ENCODE results near the gene DTX3. TPM values are rescaled to one million over a fixed set of nuclear protein-coding genes. Genes with fewer than 3 reads are reported as not detected.
"Not testable (repeated sequence)": the region's sequence is repeated elsewhere in the genome, so short reads cannot be mapped to it uniquely, and the experiment has no call there.

DTX3 gene
- total RNA-seq, 2 donors from 2014 or later: 4.6 to 12.2 TPM

DNA sequence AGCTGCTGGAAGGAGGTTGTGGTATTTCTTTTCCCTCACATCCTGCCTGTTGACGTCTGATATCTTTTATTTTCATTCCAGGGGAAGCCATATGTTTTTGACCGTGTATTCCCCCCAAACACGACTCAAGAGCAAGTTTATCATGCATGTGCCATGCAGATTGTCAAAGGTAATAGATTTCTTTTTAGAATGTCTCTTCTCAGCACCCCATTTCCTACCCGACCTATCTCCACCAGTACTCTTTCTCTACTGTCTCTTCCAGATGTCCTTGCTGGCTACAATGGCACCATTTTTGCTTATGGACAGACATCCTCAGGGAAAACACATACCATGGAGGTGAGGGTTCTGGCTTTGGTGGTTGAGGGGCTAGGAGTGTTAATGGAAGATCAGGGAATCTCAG is 41.3 kb upstream of the DTX3 start:
- Histone ChIP-seq H3K27me3 (no peaks in the 10 kb centered on the region), H3K27ac (no peak overlapping the region), H3K4me1 (no peaks in the 10 kb centered on the region), H3K9me3 (no peaks in the 10 kb centered on the region), H3K36me3 (replicated peaks in 1 of 2; ENCODE audit: insufficient read depth in 1 of 2, low read depth in 2 of 2) (no peaks in the 10 kb centered on the region), H3K4me3 (no peak overlapping the region)
- TF ChIP-seq, protein P1, sequence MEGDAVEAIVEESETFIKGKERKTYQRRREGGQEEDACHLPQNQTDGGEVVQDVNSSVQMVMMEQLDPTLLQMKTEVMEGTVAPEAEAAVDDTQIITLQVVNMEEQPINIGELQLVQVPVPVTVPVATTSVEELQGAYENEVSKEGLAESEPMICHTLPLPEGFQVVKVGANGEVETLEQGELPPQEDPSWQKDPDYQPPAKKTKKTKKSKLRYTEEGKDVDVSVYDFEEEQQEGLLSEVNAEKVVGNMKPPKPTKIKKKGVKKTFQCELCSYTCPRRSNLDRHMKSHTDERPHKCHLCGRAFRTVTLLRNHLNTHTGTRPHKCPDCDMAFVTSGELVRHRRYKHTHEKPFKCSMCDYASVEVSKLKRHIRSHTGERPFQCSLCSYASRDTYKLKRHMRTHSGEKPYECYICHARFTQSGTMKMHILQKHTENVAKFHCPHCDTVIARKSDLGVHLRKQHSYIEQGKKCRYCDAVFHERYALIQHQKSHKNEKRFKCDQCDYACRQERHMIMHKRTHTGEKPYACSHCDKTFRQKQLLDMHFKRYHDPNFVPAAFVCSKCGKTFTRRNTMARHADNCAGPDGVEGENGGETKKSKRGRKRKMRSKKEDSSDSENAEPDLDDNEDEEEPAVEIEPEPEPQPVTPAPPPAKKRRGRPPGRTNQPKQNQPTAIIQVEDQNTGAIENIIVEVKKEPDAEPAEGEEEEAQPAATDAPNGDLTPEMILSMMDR (IDR thresholded peaks at IDR 0.05): no peak
- TF ChIP-seq POLR2A (IDR thresholded peaks at IDR 0.05): no peak
- intact Hi-C loops (cut with DNase I): no loop called here
- DNase-seq (no peak), ATAC-seq (no peak)
- 57 to 58% methylated on average over 4 of the region's 4 CpGs for WGBS, 2 donors

DNA sequence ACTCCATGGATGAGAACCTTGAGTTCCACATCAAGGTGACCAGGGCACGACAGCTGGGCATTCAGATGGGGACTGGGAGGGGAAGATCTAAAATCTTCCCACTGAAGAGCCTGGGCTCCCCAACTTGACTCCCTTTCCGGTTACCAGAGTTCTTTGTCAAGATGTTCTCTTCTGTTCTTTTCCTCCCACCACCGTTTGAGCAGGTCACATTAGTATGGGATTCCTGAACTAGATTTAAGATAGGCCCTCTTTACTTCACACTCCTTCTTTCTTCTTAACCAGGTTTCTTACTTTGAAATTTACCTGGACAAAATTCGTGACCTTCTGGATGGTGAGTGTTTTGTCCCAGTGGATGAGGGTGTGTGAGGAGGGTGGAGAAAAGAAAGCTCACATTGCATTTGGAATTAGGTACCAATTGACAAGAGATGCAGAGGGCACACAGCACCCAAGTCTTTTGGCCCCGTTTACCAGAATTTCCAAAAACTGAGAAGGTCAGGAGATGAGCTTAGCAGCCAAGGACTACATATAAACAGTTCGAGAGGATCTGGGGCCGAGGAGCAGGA is 40.4 kb upstream of the DTX3 start:
- Histone ChIP-seq H3K9me3 (no peaks in the 10 kb centered on the region), H3K4me1 (no peaks in the 10 kb centered on the region), H3K27me3 (no peaks in the 10 kb centered on the region), H3K4me3 (no peak overlapping the region), H3K27ac (no peak overlapping the region), H3K36me3 (replicated peaks in 1 of 2; ENCODE audit: insufficient read depth in 1 of 2, low read depth in 2 of 2) (no peaks in the 10 kb centered on the region)
- no peak for ATAC-seq
- intact Hi-C loops (cut with DNase I): no loop called here
- WGBS, 2 donors: 70 to 78% methylated on average over 7 of the region's 7 CpGs
- no peak for TF ChIP-seq POLR2A (IDR thresholded peaks at IDR 0.05)
- TF ChIP-seq, protein P1 (IDR thresholded peaks at IDR 0.05): no peak
- DNase-seq: no peak

DNA sequence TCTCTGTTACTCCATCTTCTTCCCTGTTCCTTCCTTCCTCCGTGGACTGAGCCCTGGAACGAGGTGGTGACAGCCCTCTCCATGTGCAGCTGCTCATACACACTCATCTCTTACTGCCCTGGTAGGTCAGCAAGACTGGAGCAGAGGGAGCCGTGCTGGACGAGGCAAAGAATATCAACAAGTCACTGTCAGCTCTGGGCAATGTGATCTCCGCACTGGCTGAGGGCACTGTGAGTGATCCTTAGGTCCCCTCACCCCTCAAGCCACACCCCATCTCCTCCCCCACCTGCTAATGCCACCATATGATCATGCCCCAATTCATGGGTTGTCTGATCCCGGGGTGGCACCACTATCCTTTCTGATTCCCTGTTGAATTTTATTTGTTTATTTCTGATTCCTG is 35.8 kb upstream of the DTX3 start:
- H3K9me3 ChIP-seq: no peaks in the 10 kb centered on the region
- no peaks in the 10 kb centered on the region for H3K36me3 ChIP-seq (replicated peaks in 1 of 2; ENCODE audit: insufficient read depth in 1 of 2, low read depth in 2 of 2)
- no peaks in the 10 kb centered on the region for H3K27me3 ChIP-seq
- ATAC-seq (no peak), DNase-seq (no peak)
- no peaks in the 10 kb centered on the region for H3K4me1 ChIP-seq
- intact Hi-C loops (cut with DNase I): no loop called here
- WGBS, 2 donors: 78 to 80% methylated on average over 4 to 6 of the region's 6 CpGs
- TF ChIP-seq, protein P1 (IDR thresholded peaks at IDR 0.05): no peak
- no peak for TF ChIP-seq POLR2A (IDR thresholded peaks at IDR 0.05)
- no peak overlapping the region for H3K4me3 ChIP-seq
- no peak overlapping the region for H3K27ac ChIP-seq

DNA sequence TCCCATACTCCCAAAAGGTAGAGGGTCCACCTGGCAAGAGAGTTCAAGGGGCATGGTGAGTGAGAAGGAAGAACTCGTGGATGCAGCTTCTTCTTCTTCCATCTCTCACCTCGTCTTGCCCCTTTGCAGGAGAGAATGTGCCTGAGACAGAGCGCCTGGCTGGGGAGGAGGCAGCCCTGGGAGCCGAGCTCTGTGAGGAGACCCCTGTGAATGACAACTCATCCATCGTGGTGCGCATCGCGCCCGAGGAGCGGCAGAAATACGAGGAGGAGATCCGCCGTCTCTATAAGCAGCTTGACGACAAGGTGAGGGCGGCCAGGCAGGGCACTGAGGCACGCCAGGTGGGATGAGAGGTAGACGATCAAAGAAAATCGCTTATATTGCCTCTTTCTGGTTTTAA is 34.8 kb upstream of the DTX3 start:
- intact Hi-C loops (cut with DNase I): no loop called here
- Histone ChIP-seq H3K27ac (no peak overlapping the region), H3K9me3 (no peaks in the 10 kb centered on the region), H3K27me3 (no peaks in the 10 kb centered on the region), H3K36me3 (replicated peaks in 1 of 2; ENCODE audit: insufficient read depth in 1 of 2, low read depth in 2 of 2) (no peaks in the 10 kb centered on the region), H3K4me3 (no peak overlapping the region), H3K4me1 (no peaks in the 10 kb centered on the region)
- TF ChIP-seq, protein P1 (IDR thresholded peaks at IDR 0.05): no peak
- TF ChIP-seq POLR2A (IDR thresholded peaks at IDR 0.05): no peak
- WGBS, 2 donors: 82 to 84% methylated on average over 18 of the region's 18 CpGs
- DNase-seq: no peak
- no peak for ATAC-seq

DNA sequence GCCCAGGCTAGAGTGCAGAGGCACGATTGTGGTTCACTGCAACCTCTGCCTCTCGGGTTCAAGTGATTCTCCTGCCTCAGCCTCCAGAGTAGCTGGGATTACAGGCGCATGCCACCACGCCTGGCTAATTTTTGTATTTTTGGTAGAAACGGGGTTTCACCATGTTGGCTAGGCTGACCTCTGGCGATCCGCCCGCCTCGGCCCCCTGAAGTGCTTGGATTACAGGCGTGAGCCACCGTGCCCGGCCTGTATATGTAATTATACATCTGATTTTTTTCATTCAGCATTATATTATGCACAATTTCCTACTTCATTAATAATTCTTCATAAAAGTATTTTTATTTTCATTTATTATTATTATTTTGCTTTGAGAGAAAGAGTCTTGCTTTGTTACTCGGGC is 34.2 kb upstream of the DTX3 start:
- ATAC-seq; H3K27ac ChIP-seq; intact Hi-C loops (cut with DNase I); H3K4me1 ChIP-seq; H3K9me3 ChIP-seq; H3K27me3 ChIP-seq; DNase-seq; H3K4me3 ChIP-seq; H3K36me3 ChIP-seq (replicated peaks in 1 of 2; ENCODE audit: insufficient read depth in 1 of 2, low read depth in 2 of 2): not testable (repeated sequence)
- 78 to 84% methylated on average over 13 of the region's 13 CpGs for WGBS, 2 donors

Data from body of pancreas (tissue), 4 donors.